Transverse colon (tissue), 4 donors: ENCODE measurements around the gene CLASP2. TPM values are rescaled to one million over a fixed set of nuclear protein-coding genes. Genes with fewer than 3 reads are reported as not detected.

Experiments
- DNase-seq: peaks from one replicate; pipeline ENCODE4 v3.0.0-alpha.2; 2019
- H3K27ac ChIP-seq, 4 donors: fragments of 200-600 bp; sonication (generic); 2 replicates each; pipeline ENCODE4 v1.5.1; 2016 to 2018; ENCODE audit warnings: inconsistent platforms in 4 of 4
- H3K27me3 ChIP-seq: fragments of 200-600 bp; sonication (generic); 2 replicates; pipeline ENCODE4 v1.5.1; 2017; ENCODE audit warnings: inconsistent platforms
- H3K36me3 ChIP-seq, 4 donors: fragments of 200-600 bp; sonication (generic); 2 replicates each; pipeline ENCODE4 v1.5.1; 2017 to 2019; ENCODE audit warnings: inconsistent platforms in 4 of 4
- H3K4me1 ChIP-seq, 4 donors: fragments of 200-600 bp; sonication (generic); 2 replicates each; pipeline ENCODE4 v1.5.1; 2017 to 2020; ENCODE audit warnings: inconsistent platforms in 4 of 4
- H3K4me3 ChIP-seq, 4 donors: fragments of 200-600 bp; sonication (generic); 1 replicate in 1 of 4; 2 replicates in 3 of 4; pipeline versions ENCODE4 v1.5.1 to v1.6.1; 2017 to 2019; ENCODE audit warnings: inconsistent platforms in 4 of 4
- H3K9me3 ChIP-seq, 2 donors: fragments of 200-600 bp; sonication (generic); 2 replicates each; pipeline ENCODE4 v1.5.1; 2017 to 2019; ENCODE audit warnings: inconsistent platforms in 2 of 2
- CTCF ChIP-seq, 5 experiments: fragments of 200-600 bp in 3 of 5; fragments of 450-650 bp in 2 of 5; sonication (generic) in 3 of 5; IDR thresholded peaks; 1 replicate in 2 of 5; 2 replicates in 3 of 5; pipeline ENCODE4 v1.5.1; 2016 to 2017; ENCODE audit warnings: antibody characterized with exemption in 5 of 5, inconsistent platforms in 3 of 5, mild to moderate bottlenecking in 2 of 5, moderate library complexity in 1 of 5
- EP300 ChIP-seq: sonication (generic); formaldehyde crosslinking; IDR thresholded peaks from one replicate; pipeline ENCODE4 v1.6.1; 2017; ENCODE audit warnings: antibody characterized with exemption, low read depth
- POLR2A ChIP-seq: fragments of 450-650 bp; IDR thresholded peaks from one replicate; pipeline ENCODE4 v1.6.1; 2016; ENCODE audit warnings: antibody characterized with exemption, mild to moderate bottlenecking, moderate library complexity
- POLR2AphosphoS5 ChIP-seq, 3 donors: sonication (generic); formaldehyde crosslinking; IDR thresholded peaks; one replicate each; pipeline ENCODE4 v1.6.1; 2016; ENCODE audit warnings: antibody characterized with exemption in 3 of 3
- WGBS, 2 donors: methylation state at CpG; one replicate each; pipeline ENCODE4 v1.1.5; 2018; ENCODE audit warnings: low coverage in 1 of 2; 5-methylcytosine and 5-hydroxymethylcytosine counted together
- in situ Hi-C, 4 donors: fragments of 200-750 bp; cut with MboI; loops; one replicate each; pipeline versions ENCODE4 v1.15.0 to v1.15.1; 2017; ENCODE audit warnings: low sequenced_read_pairs in 3 of 4, low pct_ligation_motif_present in 1 of 4, low pct_unique_long_range_greater_than_20kb in 1 of 4
- intact Hi-C: fragments of 100-400 bp; cut with DNase I; formaldehyde crosslinking; loops from one replicate; pipeline ENCODE4 v1.15.1; 2023; ENCODE audit warnings: low total_unique reads
- total RNA-seq, 4 donors: library from RNA; depleted of rRNA; stranded (reverse); fragments of >200 nt; gene quantifications; one replicate each; pipeline ENCODE4 v1.1.0, GENCODE V29; 2016

Gene CLASP2
- total RNA-seq, 4 donors from 2014 or later, result 50.0 to 119 (median 56.6) TPM

DNA sequence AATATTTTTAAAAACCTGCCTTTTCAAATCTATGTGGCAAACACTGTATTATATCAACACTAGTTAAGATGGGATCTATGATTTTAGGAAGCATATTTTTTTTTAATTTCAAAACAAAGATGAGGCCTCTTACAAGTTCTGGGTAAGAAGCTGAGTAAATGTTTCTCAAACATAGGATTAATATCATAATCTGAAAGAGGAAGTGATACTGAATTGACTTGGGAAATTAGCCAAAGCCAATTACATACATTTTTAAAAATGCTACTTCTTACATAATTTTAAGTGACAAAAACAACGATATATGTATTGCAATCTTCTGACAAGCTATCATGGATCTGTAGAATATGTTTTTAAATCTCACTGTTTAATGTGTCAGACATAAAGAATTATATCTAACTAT is 142.7 kb downstream of the CLASP2 start:
- Histone ChIP-seq H3K27ac (no peak overlapping the region), H3K4me1 (no peaks in the 10 kb centered on the region), H3K9me3 (no peaks in the 10 kb centered on the region), H3K36me3 (peaks cover 0 to 14% (median 6%) of the 10 kb centered on the region in 4 donors), H3K27me3 (no peaks in the 10 kb centered on the region), H3K4me3 (no peak overlapping the region)
- WGBS, 2 donors, result 71 to 77% methylated on average over 1 of the region's 1 CpG
- in situ Hi-C loops (no loop called here), intact Hi-C loops (no loop called here)
- TF ChIP-seq EP300 (no peak), CTCF (IDR thresholded peaks at IDR 0.05) (no peak)
- DNase-seq, result no peak

GRCh38 chr3:33557829-33558228 is 160.2 kb downstream of the CLASP2 start:
- H3K4me1 ChIP-seq, result no peaks in the 10 kb centered on the region
- DNase-seq, result no peak
- TF ChIP-seq POLR2A, result no peak
- TF ChIP-seq CTCF (IDR thresholded peaks at IDR 0.05), result no peak
- no peak for TF ChIP-seq EP300
- no peak for TF ChIP-seq POLR2AphosphoS5 (IDR thresholded peaks at IDR 0.05)
- no peak overlapping the region for H3K4me3 ChIP-seq
- H3K27ac ChIP-seq, result no peak overlapping the region
- no peaks in the 10 kb centered on the region for H3K9me3 ChIP-seq
- 68 to 83% methylated on average over 2 to 3 of the region's 3 CpGs for WGBS, 2 donors
- H3K27me3 ChIP-seq, result no peaks in the 10 kb centered on the region
- intact Hi-C loops, result no loop called here
- H3K36me3 ChIP-seq, result peaks cover 0 to 11% (median 4%) of the 10 kb centered on the region in 4 donors
- in situ Hi-C loops, result no loop called here

DNA sequence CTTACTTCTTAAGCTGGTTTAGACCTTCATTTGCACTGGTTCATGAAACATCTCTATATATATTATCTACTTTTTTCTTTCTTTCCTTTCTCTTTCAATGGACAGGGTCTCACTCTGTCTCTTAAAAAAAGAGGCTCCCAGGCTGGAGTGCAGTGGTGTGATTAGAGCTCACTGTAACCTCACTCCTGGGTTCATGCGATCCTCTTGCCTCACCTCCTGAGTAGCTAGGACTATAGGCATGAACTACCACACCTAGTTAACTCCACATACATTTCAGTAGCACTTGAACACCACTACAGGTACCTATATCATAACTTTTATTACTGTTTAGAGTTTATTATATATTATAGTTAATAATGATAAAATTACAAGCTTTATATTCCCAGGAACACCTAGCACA is 160.8 kb downstream of the CLASP2 start:
- 96 to 100% methylated on average over 1 of the region's 1 CpG for WGBS, 2 donors
- Histone ChIP-seq H3K4me1 (no peaks in the 10 kb centered on the region), H3K27me3 (no peaks in the 10 kb centered on the region), H3K36me3 (peaks cover 0 to 11% (median 4%) of the 10 kb centered on the region in 4 donors), H3K27ac (no peak overlapping the region), H3K9me3 (no peaks in the 10 kb centered on the region), H3K4me3 (no peak overlapping the region)
- TF ChIP-seq EP300, result no peak
- no peak for DNase-seq
- intact Hi-C loops (no loop called here), in situ Hi-C loops (no loop called here)

DNA sequence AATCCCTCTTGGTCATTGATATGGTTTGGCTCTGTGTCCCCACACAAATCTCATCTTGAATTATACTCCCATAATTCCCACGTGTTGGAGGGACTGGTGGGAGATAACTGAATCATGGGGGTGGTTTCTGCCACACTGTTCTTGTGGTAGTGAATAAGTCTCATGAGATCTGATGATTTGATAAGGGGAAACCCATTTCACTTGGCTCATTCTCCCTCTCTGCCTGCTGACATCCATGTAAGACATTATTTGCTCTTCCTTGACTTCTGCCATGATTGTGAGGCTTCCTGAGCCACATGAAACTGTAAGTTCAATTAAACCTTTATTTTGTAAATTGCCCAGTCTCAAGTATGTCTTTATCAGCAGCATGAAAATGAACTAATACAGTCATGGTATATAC is 171.0 kb downstream of the CLASP2 start:
- H3K4me1 ChIP-seq, result no peaks in the 10 kb centered on the region
- in situ Hi-C loops (no loop called here), intact Hi-C loops (no loop called here)
- H3K36me3 ChIP-seq, result peaks cover 0 to 44% (median 6%) of the 10 kb centered on the region in 4 donors
- H3K27me3 ChIP-seq, result no peaks in the 10 kb centered on the region
- no peaks in the 10 kb centered on the region for H3K9me3 ChIP-seq
- 91 to 100% methylated on average over 1 of the region's 1 CpG for WGBS, 2 donors
- DNase-seq, result no peak
- TF ChIP-seq POLR2AphosphoS5 (IDR thresholded peaks at IDR 0.05), result no peak
- no peak for TF ChIP-seq CTCF (IDR thresholded peaks at IDR 0.05)
- TF ChIP-seq POLR2A, result no peak
- no peak for TF ChIP-seq EP300
- H3K27ac ChIP-seq, result no peak overlapping the region
- H3K4me3 ChIP-seq, result no peak overlapping the region

GRCh38 chr3:33544126-33544525 is 173.9 kb downstream of the CLASP2 start:
- DNase-seq, result no peak
- no peak for TF ChIP-seq EP300
- TF ChIP-seq POLR2AphosphoS5 (IDR thresholded peaks at IDR 0.05), result no peak
- no peak for TF ChIP-seq CTCF (IDR thresholded peaks at IDR 0.05)
- no peak for TF ChIP-seq POLR2A
- no peaks in the 10 kb centered on the region for H3K9me3 ChIP-seq
- no peak overlapping the region for H3K4me3 ChIP-seq
- intact Hi-C loops (no loop called here), in situ Hi-C loops (no loop called here)
- 61 to 64% methylated on average over 1 of the region's 1 CpG for WGBS, 2 donors
- H3K36me3 ChIP-seq, result peaks cover 0 to 24% (median 6%) of the 10 kb centered on the region in 4 donors
- H3K27me3 ChIP-seq, result no peaks in the 10 kb centered on the region
- no peaks in the 10 kb centered on the region for H3K4me1 ChIP-seq
- no peak overlapping the region for H3K27ac ChIP-seq
